Posterior cingulate gyrus (tissue), 11 donors: ENCODE data around the gene ADAMTSL4.

Experiments
- DNase-seq, 10 donors: peaks; one replicate each; pipeline versions ENCODE4 v3.0.0 to v3.0.0-alpha.2; 2020 to 2021; ENCODE audit warnings: mixed read lengths in 3 of 10
- intact Hi-C: fragments of 100-400 bp; cut with DNase I; formaldehyde crosslinking; loops from one replicate; pipeline ENCODE4 v1.15.1; 2023

The ADAMTSL4 gene

GRCh38 chr1:150552128-150552910, 3.1 kb downstream of the ADAMTSL4 start:
- intact Hi-C loops: no loop called here
- DNase-seq: peak in 4 of 10 donors; percentile 41 to 88 (median 60)

- intact Hi-C loops: no loop called here
- peak in 1 of 10 donors; percentile 72 for DNase-seq
These were observed 3.7 kb downstream of the ADAMTSL4 start for GRCh38 chr1:150552911-150553289.

GRCh38 chr1:150553392-150554085, 4.3 kb downstream of the ADAMTSL4 start:
- DNase-seq: no peak
- intact Hi-C loops: no loop called here

GRCh38 chr1:150554086-150554452, 4.9 kb downstream of the ADAMTSL4 start:
- intact Hi-C loops: no loop called here
- peak in 1 of 10 donors; percentile 74 for DNase-seq

- intact Hi-C loops: no loop called here
- peak in 1 of 10 donors; percentile 55 for DNase-seq
These were observed 6.2 kb downstream of the ADAMTSL4 start for GRCh38 chr1:150555198-150555970.

- intact Hi-C loops: no loop called here
- peak in 1 of 10 donors; percentile 55 for DNase-seq
These were observed 7.0 kb downstream of the ADAMTSL4 start for GRCh38 chr1:150555971-150556865.

- intact Hi-C loops: no loop called here
- peak in 1 of 10 donors; percentile 71 for DNase-seq
These were observed 7.9 kb downstream of the ADAMTSL4 start for GRCh38 chr1:150557065-150557600.

GRCh38 chr1:150557813-150558212, 8.6 kb downstream of the ADAMTSL4 start:
- intact Hi-C loops: no loop called here
- DNase-seq: peak in 1 of 10 donors; percentile 59

- intact Hi-C loops: no loop called here
These were observed 9.1 kb downstream of the ADAMTSL4 start for GRCh38 chr1:150558303-150558704.

GRCh38 chr1:150558761-150559655, 9.8 kb downstream of the ADAMTSL4 start:
- peak in 1 of 10 donors; percentile 90 for DNase-seq
- intact Hi-C loops: no loop called here

More at GRCh38 chr1:150558303-150558704, 9.1 kb downstream of the ADAMTSL4 start:
- peak in 1 of 10 donors; percentile 76 for DNase-seq

GRCh38 chr1:150559656-150560010, 10.4 kb downstream of the ADAMTSL4 start:
- DNase-seq: no peak
- intact Hi-C loops: loop anchor here (2.0 kb wide), 1 partner anchor 61 kb away; no protein-coding TSS in a partner anchor

GRCh38 chr1:150560011-150560438, 10.8 kb downstream of the ADAMTSL4 start:
- intact Hi-C loops: loop anchor here (2.0 kb wide), 1 partner anchor 61 kb away; no protein-coding TSS in a partner anchor
- DNase-seq: peak in 7 of 10 donors; percentile 57 to 92 (median 68)

- intact Hi-C loops: loop anchor here (2.0 kb wide), 1 partner anchor 60 kb away; no protein-coding TSS in a partner anchor
- DNase-seq: peak; percentile 58 to 95 (median 72)
These were observed 11.5 kb downstream of the ADAMTSL4 start for GRCh38 chr1:150560576-150561253.

- DNase-seq: peak; percentile 64 to 97 (median 80)
- intact Hi-C loops: loop anchor here (2.0 kb wide), 1 partner anchor 59 kb away; no protein-coding TSS in a partner anchor
These were observed 12.2 kb downstream of the ADAMTSL4 start for GRCh38 chr1:150561254-150561973.

GRCh38 chr1:150561974-150562445, 12.8 kb downstream of the ADAMTSL4 start:
- intact Hi-C loops: loop anchor here (2.0 kb wide), 1 partner anchor 59 kb away; no protein-coding TSS in a partner anchor
- DNase-seq: peak in 9 of 10 donors; percentile 57 to 95 (median 75)

- peak in 1 of 10 donors; percentile 47 for DNase-seq
- intact Hi-C loops: no loop called here
These were observed 13.5 kb downstream of the ADAMTSL4 start for GRCh38 chr1:150562446-150563339.
